GM12864 (cell line): ENCODE measurements around the gene HSPA2.

Source experiments
- DNase-seq: peaks from one replicate; pipeline ENCODE4 v3.0.0-alpha.2; 2011; ENCODE audit warnings: low read depth
- H3K4me3 ChIP-seq: 2 replicates; pipeline ENCODE4 v1.5.1; 2011; ENCODE audit warnings: mild to moderate bottlenecking, low read depth, low read length, control low read depth
- TF ChIP-seq, protein P1 (sequence below): IDR thresholded peaks from 2 replicates; pipeline ENCODE4 v1.5.1; 2011; ENCODE audit warnings: low read depth, mild to moderate bottlenecking, moderate library complexity, low read length, control low read depth, inconsistent platforms; ENCODE audit errors: missing control alignments

The HSPA2 gene

DNA sequence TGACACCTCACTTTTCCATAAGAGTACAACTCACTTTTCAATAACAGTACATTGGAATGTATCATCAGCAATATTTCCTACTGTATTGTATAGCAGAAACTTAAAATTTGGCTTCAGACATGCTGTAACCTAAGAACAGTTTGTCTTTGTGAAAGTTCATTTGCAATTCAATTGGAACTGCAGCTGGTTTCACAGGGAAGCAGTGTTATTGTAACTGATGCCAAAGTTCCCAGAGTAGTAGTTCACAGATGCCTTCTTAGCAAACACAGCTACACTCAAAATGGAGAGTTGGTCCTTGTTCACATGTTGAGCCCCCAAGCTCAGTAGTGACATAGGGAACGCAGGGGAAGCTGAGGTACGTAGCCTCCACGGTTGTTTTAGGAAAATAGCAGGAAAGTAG lies 32.6 kb downstream of the HSPA2 start:
- DNase-seq = no peak
- TF ChIP-seq, protein P1, sequence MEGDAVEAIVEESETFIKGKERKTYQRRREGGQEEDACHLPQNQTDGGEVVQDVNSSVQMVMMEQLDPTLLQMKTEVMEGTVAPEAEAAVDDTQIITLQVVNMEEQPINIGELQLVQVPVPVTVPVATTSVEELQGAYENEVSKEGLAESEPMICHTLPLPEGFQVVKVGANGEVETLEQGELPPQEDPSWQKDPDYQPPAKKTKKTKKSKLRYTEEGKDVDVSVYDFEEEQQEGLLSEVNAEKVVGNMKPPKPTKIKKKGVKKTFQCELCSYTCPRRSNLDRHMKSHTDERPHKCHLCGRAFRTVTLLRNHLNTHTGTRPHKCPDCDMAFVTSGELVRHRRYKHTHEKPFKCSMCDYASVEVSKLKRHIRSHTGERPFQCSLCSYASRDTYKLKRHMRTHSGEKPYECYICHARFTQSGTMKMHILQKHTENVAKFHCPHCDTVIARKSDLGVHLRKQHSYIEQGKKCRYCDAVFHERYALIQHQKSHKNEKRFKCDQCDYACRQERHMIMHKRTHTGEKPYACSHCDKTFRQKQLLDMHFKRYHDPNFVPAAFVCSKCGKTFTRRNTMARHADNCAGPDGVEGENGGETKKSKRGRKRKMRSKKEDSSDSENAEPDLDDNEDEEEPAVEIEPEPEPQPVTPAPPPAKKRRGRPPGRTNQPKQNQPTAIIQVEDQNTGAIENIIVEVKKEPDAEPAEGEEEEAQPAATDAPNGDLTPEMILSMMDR = no peak
- H3K4me3 ChIP-seq = no peak overlapping the region

DNA sequence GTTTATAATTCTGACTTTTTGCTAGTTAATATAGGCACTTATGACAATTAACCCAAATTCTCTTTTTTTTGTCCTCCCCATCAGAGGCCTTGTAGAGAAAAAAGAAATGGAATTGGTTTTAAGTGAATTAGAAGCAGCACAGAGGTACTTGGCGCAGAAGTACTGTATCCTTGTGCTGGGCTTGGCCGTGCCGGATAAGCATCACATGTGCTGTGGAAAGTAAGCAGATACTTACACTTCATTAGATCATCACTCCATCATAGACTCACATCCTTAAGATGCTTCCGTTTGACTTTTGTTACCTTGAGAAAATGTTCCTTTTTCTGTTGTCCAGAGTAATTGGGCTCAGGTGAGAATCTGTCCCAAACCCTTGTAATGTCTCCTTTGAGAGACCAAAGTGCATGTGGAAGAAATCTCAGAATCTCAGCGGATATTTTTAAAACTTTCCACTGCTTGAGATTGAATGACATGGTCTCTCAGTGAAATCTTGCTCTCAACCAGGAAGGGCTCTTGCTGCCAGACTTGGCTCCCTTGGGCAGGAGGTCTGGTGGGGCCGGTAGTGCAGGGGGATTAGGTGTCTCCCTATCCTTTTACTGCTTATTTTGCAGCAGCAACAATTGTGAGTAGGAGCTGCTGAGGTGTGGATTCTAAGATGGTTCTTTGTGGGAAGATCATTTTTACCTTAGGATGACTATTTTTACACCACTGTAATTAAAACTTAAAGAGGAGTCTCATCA lies 34.0 kb downstream of the HSPA2 start:
- TF ChIP-seq, protein P1 = no peak
- no peak overlapping the region for H3K4me3 ChIP-seq
- DNase-seq = no peak

DNA sequence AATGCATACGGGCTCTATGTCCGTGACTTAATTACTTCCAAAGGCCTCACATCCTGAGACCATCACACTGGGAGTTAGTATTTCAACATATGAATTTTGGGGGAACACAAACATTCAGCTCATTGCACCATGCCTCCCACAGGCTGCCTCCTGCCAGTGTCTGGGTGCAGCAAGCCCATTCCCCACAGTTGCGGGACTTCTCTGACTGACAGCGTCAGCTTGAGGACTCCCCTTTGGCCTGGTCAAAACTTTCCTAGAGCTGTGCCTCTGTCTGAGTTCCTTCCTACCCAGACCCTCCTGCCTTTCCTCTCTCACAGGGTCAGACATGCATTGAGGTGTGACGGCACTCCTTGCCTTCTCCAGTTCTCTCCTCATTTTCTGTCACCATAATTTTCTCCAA lies 36.7 kb downstream of the HSPA2 start:
- H3K4me3 ChIP-seq = no peak overlapping the region
- TF ChIP-seq, protein P1 = no peak
- DNase-seq = no peak

DNA sequence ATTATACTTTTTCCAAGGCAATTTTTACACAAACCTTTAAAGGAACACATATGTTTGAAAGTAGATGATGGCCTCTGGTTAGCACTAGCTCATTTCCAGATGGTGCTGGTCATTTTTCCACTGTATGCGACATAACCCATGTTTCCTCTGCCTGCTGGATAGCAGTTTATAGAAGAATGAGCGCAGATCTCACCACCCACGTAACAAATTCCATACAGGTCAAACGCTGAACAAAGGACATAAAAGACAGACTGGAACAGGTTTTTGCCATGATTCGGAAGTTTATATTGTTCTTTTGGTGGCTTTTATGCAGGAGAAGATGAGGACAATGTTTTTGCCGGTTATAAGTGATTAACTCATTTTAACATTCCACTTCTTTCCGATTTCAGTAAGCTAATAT lies 39.9 kb downstream of the HSPA2 start:
- TF ChIP-seq, protein P1 = no peak
- H3K4me3 ChIP-seq = no peak overlapping the region
- no peak for DNase-seq

DNA sequence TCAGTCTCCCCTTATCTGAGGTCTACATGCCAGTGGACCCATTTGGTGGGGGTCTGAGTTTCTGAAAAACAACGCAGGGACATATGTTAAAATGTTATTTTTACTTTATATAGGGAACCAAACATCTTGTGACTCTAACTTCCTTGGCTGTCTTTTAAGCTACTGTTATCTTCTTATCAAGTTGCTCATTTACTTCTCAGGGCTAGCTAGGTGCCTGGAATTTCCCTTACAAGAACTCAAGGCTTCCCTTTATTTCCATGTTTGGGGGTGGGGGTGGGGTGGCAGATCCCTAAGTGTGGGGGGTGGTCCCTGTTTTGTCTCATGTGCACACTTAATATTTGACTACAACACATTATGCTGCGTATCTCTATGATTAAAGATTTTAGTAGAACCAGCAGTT lies 40.8 kb downstream of the HSPA2 start:
- H3K4me3 ChIP-seq = no peak overlapping the region
- TF ChIP-seq, protein P1 = no peak
- DNase-seq = no peak

DNA sequence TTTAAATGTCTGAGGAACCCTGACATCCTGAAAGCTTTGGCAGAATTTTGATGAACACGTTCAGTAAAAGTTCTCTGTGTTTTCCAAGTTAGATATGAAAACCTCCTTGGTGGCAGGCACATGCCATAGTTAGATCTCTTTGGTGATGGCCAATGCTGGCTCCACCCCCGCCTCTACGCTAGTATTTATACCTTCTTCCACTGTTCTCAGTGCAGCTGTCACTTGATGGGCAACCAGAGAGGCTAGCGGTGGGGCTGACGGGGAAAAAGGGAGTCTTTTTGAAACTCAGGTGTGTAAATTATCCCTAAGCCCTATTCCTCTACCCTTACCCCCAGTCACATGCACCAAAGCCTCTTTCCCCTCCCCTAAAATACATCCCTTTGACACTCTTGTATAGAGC lies 41.3 kb downstream of the HSPA2 start:
- no peak overlapping the region for H3K4me3 ChIP-seq
- no peak for DNase-seq
- TF ChIP-seq, protein P1 = no peak

DNA sequence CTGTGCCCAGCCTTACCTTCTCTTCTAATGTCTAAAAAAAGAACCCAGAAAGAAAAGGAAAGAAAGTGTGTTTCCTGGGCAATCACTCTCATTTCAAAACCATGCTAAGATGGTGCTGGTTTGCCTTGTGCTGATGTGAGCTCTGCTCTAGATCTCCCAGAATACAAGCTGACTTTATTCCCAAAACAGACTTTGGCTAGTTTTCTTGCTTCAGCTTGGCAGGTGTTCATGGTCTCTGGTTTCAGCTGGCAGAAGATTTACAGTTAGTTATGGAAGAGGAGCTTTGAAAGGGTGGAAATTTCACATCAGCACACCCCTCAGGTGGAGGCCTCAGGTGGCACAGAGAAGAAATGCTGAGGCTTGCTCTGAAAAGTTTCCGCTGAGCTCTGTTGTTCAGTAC lies 43.6 kb downstream of the HSPA2 start:
- no peak for DNase-seq
- TF ChIP-seq, protein P1 = no peak
- H3K4me3 ChIP-seq = no peak overlapping the region
